Stimulated activated CD8-positive, alpha-beta memory T cell treated with anti-CD3 and anti-CD28 coated beads, Interleukin-12 subunit alpha, Interleukin-12 subunit beta, amount 100 ng/mL, for 4 hours (primary cell): Measurements from ENCODE around the gene OAF.
"Not testable (repeated sequence)": the region's sequence is repeated elsewhere in the genome, so short reads cannot be mapped to it uniquely, and the experiment has no call there.

Experiments used
- DNase-seq: peaks from one replicate; pipeline ENCODE4 v3.0.0-alpha.2; 2020; ENCODE audit warnings: low read depth

The OAF gene

DNA sequence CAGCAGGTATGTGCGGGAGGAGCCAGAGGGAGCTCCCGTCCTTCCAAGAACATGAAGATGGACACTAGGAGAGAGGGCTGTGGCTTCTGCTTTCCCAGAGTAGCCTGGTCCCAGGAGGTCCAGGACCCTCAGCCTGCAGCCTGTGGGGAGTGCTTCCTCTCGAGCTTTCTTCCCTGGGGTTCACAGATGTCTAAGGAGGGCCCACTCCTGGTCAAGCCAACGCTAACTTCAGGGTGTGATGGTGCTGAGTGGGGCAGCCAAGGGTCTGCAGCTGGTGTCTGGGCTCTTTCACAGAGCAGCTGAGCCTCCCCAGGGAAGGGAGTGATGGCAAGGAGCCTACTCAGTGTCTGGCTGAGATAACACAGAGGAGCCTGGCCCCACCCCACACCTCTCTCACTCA is 32.4 kb downstream of the OAF start:
- DNase-seq = no peak

DNA sequence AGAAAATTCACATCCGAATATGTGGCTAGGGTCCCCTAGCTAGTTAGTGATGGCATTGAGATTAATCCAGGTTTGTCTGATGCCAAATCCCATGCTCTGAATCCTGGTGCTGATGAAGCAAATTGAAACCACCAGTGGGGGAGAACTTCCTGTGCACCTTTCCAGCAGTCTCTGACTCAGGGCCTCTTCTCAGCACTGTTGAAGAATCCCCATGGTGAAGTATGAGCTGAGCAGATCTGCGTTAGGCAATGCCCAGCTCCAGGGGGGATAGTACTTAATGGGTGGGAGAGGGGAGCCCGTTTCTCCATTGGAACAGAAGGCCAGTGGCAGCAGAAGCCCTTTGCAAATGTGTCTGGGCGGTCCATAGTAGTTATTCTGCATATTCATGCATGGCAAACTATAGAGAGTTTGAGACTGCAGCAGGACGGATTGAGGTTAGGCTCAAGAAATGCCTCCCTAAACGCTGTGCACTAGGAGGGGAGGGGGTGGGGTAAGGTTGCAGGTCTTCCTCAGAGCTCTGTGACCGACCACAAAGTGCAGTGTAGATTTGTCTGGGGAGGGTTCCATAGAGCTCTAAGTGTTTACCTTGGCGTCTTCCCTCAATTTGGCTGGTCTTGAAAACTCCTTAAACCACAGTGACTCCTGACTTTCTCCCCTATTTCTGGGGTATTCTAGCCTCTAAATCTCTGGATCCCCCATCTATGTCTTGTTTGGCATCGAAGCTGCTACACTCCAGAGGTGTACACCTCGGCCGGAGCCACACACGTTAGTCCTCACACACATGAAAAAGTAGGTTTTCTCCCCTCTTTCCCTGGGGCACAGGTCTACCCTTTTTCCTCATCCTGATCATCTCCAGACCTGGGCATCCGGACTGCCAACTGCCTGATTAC is 33.9 kb downstream of the OAF start:
- DNase-seq = no peak

DNA sequence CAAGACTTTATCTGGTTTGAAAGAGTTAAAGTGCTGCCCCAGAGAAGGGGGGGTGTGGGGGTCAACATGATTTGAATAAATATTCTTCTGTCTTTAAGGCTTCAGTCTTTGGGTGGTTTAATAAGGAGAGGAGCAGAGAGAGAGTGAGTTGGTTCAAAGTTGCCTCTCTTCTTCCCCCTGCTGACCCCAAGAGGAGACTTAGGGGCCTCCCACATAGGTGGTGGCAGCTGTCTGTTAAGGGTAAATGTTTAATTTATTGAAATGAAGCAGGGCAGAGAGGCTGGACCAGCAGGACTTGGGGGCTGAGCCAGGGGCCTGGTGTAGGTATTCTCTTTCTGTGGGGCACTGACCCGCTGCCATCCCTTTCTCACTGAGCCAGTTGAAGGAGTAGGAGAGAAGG is 34.6 kb downstream of the OAF start:
- no peak for DNase-seq

DNA sequence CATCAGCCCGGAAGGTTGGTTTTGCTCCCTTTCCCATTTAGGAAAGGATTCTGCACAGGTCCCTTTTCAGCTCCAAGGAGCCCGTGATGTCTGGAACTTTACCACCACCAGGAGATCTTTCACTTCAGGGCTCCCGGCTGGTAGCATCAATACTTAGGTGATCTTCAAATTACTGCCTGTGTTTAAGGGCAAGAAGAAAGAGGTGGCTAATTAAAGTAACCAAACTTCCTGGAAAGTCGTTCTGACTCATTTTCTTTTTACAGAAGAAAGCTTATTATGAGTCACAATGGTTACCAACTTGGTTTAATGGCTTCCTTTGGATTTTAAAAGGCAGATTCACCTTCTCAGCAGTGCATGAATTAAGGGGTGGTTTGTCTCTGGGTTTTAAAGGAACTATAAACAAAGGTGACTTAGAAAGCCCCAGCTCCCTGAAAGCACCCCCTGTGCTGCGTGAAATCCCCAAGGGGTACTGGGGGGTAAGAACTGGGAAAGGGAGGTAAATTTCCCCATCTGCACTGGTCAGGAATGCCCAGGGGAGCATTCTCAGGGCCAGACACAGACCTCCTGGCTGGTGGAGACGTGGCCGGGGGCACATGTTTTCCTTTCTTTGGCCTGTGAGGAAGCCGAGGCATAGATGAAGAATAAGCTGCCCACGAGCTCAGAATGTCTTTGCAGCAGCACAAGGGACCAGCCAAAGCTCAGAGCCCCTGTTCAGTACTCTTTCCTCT is 37.9 kb downstream of the OAF start:
- no peak for DNase-seq

DNA sequence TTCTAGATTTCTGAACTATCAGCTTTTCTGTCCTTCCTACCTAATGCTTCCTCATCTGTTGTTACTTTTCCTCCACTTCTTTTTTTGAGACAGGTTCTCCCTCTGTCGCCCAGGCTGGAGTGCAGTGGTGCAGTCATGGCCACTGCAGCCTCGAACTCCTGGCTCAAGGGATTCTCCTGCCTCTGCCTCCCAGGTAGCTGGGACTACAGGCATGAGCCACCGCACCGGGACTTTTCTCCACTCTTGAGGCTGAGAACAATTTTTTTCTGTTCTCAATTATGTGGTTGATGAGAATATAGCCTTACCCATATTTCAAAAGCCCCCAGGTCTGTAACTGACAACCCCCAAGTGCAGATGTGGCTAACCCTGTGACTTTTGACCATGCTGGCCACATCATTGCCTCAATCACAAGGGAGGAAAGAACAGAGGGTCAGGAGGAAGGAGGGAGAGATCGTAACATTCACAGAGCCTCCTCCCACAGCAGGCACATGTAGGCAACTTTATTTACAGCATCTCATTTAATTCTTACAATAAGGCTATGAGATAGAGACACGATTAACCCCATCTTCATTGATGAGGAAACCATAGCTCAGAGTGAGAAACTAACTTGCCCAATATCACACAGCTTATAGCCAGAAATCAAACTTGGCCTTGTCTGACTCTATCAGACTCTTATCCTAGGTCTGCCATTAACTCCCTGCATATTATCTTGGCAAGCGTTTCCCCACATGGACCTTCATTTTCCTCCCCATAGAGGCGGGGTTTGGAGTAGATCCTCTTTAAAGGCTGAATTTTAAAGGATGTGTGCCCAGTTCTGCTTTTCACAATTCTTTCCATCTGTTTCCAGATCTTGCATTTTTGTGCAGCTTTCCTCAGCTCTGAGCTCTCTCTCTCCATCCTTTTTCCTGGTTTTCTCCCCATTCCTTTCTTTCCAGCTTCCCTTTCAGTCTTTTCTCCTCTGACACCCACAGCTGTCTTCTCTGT is 38.7 kb downstream of the OAF start:
- no peak for DNase-seq

DNA sequence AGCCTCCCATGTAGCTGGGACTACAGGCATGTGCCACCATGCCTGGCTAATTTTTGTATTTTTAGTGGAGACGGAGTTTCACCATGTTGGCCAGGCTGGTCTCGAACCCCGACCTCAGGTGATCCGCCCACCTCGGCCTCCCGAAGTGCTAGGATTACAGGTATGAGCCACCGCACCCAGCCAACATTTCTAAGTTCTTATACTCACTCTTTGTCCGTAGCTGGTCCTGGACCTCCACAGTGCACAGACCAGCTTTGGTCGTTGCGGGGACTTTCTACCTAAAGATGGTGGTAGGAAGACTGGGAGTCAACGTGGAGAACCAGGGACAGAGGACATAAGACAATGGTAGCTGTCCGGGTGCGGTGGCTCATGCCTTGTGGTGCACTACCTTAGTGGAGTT is 42.5 kb downstream of the OAF start:
- DNase-seq = not testable (repeated sequence)

DNA sequence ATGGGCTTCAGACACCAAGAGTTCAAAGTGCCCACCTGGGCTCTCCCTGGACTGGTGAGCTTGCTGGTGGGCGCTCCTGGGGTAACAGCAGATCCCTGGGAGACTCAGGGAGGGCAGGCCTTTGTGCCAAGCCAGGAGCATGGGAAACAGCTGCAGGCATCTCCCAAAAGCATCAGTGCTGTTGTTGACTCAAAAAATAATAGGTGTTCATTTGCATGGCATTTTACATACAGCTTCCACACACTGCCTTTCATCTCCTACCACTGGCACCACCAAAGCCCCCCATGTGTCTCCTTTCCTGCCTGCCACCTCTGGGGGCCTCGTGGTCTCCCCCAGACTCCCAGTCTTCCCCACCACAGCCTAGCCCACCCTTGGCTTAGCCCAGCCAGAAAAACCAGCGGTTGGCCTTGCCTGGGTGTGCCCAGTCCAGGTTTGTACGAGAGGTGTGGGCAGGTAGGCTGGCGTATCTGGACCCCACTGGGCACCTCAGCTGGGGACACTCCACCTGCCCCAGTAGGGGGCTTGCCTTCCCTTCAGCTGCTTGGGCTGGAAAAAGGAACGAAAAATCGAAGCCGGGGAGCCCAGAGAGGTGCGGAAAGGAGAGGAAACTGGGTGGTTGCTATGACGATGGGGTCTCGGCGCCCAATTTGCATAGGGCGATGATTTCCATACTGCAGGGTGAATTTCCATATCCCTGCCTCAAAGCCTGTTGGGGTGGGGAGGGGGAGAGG is 44.1 kb downstream of the OAF start:
- DNase-seq = no peak

DNA sequence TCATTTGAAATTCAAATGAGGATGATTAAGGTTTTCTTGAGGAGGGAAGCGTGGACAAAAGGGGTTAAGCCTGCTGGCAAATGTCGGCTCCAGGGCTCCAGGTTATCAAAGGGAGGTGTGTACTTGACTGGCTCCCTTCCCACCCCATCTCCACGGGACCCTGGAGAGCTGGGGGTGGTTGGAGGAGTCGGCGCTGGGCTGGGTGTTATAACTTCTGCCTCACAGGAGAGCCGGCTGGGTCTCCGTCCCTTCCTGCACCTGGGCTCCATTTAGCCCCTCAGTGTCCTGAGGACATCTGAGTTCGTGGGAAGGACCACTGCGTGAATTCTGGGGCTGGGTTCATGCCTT is 44.7 kb downstream of the OAF start:
- no peak for DNase-seq

DNA sequence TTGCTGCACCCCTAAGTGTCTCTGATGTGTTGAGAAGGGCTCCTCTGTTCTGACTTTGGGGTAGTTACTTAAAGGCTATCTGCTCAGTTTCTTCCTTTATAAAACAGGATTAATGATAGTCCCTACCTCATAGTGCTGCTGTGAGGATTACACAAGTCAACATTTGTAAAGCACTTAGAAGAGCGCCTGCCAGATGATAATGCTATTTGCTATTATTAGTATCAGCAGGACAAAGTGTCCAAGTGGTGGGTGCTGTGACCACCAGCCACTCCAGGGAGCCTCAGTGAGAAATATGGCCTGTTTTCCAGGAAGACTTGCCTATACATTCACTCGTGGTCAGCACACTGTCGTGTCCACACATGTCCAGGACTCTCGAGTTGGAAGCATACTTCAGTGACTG is 45.3 kb downstream of the OAF start:
- no peak for DNase-seq

DNA sequence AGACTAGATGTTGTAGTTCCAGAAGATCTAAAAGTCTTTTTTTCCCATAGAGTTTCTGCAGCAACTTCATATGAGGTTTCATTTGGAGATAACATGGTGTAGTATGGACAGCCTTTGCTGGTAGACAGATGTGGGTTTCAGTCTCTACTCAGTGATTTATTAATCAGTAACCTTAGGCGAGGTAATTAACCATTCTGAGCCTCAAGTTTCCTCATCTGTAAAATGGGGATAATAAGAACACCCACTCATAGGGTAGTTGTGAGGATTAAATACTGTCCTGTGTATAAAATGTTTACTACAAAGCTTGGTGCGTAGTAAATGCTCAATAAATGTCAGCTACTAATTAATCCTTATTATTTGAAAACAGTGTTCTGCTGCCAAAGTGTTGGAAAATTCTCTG is 45.9 kb downstream of the OAF start:
- DNase-seq = no peak

DNA sequence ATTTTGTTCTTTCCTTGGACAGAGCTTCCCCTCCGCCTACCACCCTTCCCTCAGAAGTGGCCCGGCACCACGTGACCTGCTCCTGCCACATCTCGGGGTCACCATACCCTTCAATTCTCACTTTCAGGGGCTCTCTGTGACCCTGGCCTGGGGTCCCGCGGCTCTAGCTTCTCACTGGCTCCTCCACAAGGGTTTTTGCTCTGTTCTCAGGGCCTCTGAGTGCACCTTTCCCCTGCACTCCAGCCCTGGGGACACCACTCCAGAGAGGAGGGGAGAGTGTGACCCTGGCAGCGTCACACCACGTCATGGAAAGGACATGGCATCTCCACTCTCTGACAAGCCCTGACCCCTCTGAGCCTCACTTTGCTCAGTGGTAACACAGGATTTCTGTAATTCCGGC is 46.5 kb downstream of the OAF start:
- DNase-seq = no peak

DNA sequence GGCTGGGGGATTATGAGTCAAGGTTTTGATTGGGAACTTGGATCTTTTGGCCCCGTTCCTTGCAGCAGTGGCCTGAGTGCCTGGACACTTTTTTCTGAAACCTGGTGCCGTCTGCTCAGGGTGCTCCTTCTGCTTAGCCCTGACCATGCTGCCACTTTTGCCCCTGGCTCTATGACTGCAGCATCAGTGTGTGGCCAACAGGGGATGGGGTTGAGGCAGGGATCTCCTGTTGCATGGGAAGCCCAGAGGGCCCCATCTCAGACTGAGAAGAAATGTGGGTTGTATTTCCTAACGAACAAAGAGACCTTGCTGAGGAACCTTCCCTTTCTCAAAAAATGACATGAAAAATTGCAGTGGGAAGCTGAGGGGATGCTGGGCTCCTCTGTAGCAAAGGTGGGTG is 47.8 kb downstream of the OAF start:
- no peak for DNase-seq

DNA sequence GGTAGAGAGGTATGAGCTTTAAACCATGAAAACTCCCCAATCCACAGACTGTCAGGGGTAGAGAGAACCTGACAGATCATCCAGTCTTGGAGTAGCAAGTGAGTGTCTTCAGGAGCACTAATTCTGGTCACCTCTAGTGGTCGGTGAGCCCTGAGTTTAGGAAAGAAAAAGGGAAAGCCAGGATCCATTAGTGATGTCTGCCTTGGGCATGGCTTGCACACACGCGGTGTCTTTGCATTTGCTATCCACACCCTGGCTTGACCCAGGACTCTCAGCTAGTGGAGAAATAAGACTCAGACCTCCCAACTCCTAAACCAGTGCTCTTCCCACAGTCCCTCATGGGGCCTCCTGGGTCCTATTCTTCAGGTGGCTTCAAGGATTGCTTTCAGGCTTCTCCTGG is 48.4 kb downstream of the OAF start:
- DNase-seq = no peak

DNA sequence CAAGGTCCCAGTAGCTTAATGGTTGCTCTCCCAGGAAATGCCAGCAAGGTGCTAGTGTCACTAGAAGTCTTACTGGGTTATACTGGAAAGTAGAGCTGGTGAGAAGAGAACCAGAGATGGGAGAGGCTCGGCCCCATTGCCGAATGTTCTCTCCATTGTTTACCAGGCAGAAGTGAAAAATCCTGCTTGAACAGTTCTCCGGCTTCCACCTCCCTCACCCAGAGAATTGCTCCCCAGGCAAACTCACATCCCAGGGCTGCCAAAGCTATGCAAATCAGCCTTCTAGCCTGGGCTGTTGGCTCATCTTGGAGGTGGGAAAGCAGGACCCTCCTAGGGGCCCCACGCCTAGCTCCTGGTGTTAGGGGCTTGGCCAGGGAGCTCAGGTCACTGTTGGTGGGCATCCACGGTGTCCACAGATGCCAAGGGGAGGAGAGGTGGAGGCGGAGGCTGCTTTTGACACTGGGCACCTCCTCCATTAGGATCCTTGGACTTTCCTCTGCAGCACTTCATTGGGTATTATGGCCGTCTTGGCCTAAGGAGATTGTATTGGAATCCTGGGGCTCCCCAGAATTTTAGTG is 49.2 kb downstream of the OAF start:
- no peak for DNase-seq

DNA sequence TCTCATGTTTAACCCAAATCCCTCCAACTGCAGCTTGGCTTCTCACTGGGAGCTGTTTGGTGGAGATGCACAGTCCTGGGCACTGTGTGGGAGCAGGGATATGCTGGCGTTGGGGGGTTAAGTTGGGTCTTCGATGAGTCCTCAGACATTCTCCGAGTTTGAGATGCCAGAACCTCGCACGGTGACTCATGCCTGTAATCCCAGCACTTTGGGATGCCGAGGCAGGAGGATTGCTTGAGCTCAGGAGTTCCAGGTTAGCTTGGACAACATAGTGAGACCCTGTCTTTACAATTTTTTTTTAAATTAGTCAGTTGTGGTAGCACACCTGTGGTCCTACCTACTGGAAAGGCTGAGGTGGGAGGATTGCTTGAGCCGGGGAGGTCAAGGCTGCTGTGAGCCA is 49.8 kb downstream of the OAF start:
- DNase-seq = no peak

DNA sequence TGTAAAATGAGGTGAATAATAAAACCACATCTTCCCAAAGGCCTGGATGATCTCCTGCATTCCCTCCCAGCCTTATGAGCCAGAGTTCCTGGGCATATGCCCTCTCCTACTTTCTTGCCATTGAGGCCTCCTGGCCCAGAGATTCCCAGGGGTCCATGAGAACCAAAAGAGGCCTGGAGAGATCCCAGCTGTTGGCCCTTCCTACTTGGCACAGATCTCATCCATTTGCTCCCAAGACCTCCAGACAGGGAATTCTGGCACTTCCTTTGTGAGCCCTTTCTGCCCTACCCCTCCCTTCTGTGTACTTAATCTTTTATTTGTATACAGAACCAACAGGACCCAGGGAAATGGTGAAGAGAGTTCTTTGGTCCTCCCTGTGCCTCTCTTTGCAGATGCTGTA is 50.5 kb downstream of the OAF start:
- no peak for DNase-seq

DNA sequence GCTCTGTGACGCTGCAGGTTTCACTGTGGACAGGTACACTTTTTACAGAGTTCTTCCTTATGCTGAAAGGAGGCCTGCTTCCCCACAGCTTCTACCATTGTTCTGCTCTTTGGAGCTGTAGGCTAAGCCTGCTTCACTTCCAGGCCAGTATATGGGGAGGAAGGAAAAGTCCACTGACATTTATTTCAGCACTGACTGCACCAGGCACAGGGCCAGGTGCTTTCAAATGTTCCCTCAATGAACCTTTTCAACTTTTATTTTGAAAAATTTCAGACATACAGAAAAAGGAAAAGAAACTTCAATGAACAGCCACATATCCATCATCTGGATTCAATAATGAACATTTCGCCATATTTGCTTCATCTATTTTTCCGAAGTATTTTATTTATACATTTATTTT is 51.1 kb downstream of the OAF start:
- no peak for DNase-seq

DNA sequence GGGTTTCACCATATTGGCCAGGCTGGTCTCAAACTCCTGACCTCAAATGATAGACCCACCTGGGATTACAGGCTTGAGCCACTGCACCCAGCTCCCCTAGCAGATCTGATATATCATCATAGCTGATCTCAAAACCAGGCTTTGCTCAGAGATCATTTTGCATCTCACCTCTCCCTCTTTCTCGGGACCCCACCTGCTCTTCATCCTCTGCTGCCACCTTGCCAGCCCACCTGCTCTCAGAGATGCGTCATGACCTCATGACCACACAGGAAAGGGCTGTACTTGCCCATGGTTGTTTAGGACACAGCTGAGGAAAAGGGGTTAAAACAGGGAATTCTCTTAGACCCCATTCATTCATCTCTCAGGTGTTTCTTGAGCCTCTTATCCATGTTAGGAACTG is 56.5 kb downstream of the OAF start:
- no peak for DNase-seq

DNA sequence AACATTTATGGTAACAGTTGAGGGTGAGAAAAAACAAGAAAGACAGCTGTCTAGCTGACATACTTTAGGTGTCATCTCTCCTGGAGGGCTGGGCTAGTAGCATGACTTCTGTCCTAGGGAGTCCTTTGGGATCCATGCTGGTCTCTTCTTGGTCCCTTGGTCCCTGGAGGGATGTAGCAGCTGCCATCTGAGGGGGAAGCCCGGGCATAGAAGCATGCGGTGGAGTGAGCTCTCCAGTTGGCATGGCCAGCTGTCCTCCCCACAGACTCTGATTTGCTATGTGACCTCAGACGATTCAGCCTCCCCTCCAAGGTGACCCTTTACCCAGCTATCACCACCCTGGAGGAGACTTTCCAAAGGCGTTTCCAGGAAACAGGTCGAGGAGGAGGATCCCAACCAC is 57.9 kb downstream of the OAF start:
- DNase-seq = no peak

DNA sequence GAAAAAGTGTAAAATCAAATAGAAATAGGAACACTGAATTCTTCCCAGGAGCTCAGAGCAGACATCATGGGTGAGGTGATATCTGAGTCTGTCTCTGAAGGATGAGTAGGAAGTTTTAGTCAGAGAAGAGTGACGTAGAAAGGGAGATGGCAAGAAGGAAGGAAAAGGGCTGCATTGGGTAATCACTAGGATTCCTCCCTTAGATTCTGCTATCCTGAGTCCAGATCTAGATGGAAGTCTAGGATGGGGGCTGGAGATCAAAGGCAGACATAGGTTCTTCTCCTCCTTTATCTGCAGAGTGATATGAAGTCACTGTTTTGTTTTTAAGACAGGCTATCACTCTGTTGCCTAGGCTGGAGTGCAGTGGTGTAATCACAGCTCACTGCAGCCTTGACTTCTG is 59.6 kb downstream of the OAF start:
- DNase-seq = no peak

DNA sequence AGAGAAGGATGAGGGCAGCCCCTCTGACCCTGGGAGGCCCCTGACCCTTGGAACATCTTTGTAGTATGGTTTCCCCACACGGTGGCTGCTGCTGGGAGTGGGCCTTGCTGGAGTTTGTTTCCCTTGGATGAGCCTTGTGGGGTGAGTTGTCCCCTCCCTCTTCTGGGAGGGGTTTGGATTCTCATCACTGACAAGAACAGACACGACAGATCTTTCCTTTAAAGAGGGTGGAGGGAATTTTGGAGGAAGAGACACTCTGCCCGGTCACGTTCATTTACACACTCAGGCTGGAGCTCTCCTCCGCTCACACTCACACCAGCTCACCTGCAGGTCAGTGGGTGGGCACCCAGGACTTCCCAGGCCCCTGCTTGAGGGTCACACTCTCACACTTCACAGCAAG is 60.8 kb downstream of the OAF start:
- DNase-seq = no peak

DNA sequence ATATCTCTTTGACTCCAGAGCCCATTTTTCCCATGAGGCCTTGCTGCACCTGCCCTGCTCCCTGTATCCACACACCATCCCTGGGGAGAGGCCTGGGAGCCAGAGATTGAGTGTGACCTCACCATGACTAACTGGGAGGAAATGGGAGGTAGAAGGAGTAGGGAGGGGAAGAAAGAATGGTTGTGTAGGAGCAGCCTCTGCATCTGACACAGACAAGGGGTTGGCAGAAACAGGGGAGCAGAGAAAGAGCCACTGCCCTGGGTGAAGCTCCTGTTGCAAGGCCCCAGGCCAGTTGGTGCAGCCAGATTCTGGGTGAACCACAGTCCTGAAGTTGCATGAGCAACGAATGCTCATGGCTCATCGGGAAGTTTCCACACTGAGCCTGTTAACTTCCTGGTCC is 61.5 kb downstream of the OAF start:
- DNase-seq = no peak
